ENCODE results near the gene ZSWIM3.
"Not testable (repeated sequence)": the region's sequence is repeated elsewhere in the genome, so short reads cannot be mapped to it uniquely, and the experiment has no call there.

The ZSWIM3 gene

GRCh38 chr20:45857114-45857881 lies at the start of gene ZSWIM3, which contains the start of gene ACOT8:
Gene ZSWIM3, plus strand, starts transcription at chr20:45857614. Its CDS starts 212 bp downstream, at chr20:45857826.
Gene ACOT8, minus strand, starts transcription at chr20:45857392. Its CDS starts 77 bp downstream, at chr20:45857315.
- DNase-seq (ENCODE audit: low read depth in 2 of 3, low spot score in 2 of 3) = peak; percentile 57 to 77 (median 75)

GRCh38 chr20:45810191-45810970 lies 47.0 kb upstream of the ZSWIM3 start:
- DNase-seq (ENCODE audit: low read depth in 2 of 3, low spot score in 2 of 3) = no peak

- peak; percentile 81 to 89 (median 88) for DNase-seq (ENCODE audit: low read depth in 2 of 3, low spot score in 2 of 3)
These were observed 45.0 kb upstream of the ZSWIM3 start, which contains the start of gene UBE2C for GRCh38 chr20:45812157-45813005. Gene UBE2C, plus strand, starts transcription at chr20:45812644. Its CDS starts 52 bp downstream, at chr20:45812696.

GRCh38 chr20:45813006-45813340 lies 44.4 kb upstream of the ZSWIM3 start:
- no peak for DNase-seq (ENCODE audit: low read depth in 2 of 3, low spot score in 2 of 3)

GRCh38 chr20:45813489-45813888 lies 43.9 kb upstream of the ZSWIM3 start:
- no peak for DNase-seq (ENCODE audit: low read depth in 2 of 3, low spot score in 2 of 3)

GRCh38 chr20:45814314-45814713 lies 43.1 kb upstream of the ZSWIM3 start:
- DNase-seq (ENCODE audit: low read depth in 2 of 3, low spot score in 2 of 3) = no peak

- DNase-seq (ENCODE audit: low read depth in 2 of 3, low spot score in 2 of 3) = no peak
These were observed 40.5 kb upstream of the ZSWIM3 start for GRCh38 chr20:45816951-45817350.

GRCh38 chr20:45817376-45818194 lies 39.8 kb upstream of the ZSWIM3 start:
- DNase-seq (ENCODE audit: low read depth in 2 of 3, low spot score in 2 of 3) = no peak

- DNase-seq (ENCODE audit: low read depth in 2 of 3, low spot score in 2 of 3) = no peak
These were observed 39.2 kb upstream of the ZSWIM3 start for GRCh38 chr20:45818239-45818638.

- DNase-seq (ENCODE audit: low read depth in 2 of 3, low spot score in 2 of 3) = no peak
These were observed 37.9 kb upstream of the ZSWIM3 start for GRCh38 chr20:45819466-45819865.

- no peak for DNase-seq (ENCODE audit: low read depth in 2 of 3, low spot score in 2 of 3)
These were observed 35.5 kb upstream of the ZSWIM3 start for GRCh38 chr20:45821947-45822346.

GRCh38 chr20:45822857-45823256 lies 34.6 kb upstream of the ZSWIM3 start:
- no peak for DNase-seq (ENCODE audit: low read depth in 2 of 3, low spot score in 2 of 3)

GRCh38 chr20:45823949-45824835 lies 33.2 kb upstream of the ZSWIM3 start:
- DNase-seq (ENCODE audit: low read depth in 2 of 3, low spot score in 2 of 3) = no peak

- no peak for DNase-seq (ENCODE audit: low read depth in 2 of 3, low spot score in 2 of 3)
These were observed 30.9 kb upstream of the ZSWIM3 start for GRCh38 chr20:45826381-45827019.

- DNase-seq (ENCODE audit: low read depth in 2 of 3, low spot score in 2 of 3) = no peak
These were observed 30.3 kb upstream of the ZSWIM3 start, which contains the start of gene TNNC2 for GRCh38 chr20:45827030-45827652. Gene TNNC2, minus strand, starts transcription at chr20:45827312. Its CDS starts 64 bp downstream, at chr20:45827248.

- no peak for DNase-seq (ENCODE audit: low read depth in 2 of 3, low spot score in 2 of 3)
These were observed 29.7 kb upstream of the ZSWIM3 start for GRCh38 chr20:45827712-45828111.

GRCh38 chr20:45828589-45828988 lies 28.8 kb upstream of the ZSWIM3 start:
- no peak for DNase-seq (ENCODE audit: low read depth in 2 of 3, low spot score in 2 of 3)

GRCh38 chr20:45829673-45830106 lies 27.7 kb upstream of the ZSWIM3 start:
- not testable (repeated sequence) for DNase-seq (ENCODE audit: low read depth in 2 of 3, low spot score in 2 of 3)

Measured in activated CD8-positive, alpha-beta memory T cell treated with anti-CD3 and anti-CD28 coated beads for 48 hours (primary cell).